ENCODE results near the gene MAPK8. TPM values are rescaled to one million over a fixed set of nuclear protein-coding genes. Genes with fewer than 3 reads are reported as not detected.

Gene MAPK8
- polyA plus RNA-seq, 4 donors, result 12.4 to 41.2 (median 22.3) TPM

GRCh38 chr10:48442090-48442808 lies 135.8 kb downstream of the MAPK8 start:
- Histone ChIP-seq H3K27me3 (ENCODE audit: control insufficient read depth in 3 of 3, insufficient read depth in 3 of 3, low read length in 3 of 3) (no peaks in the 10 kb centered on the region), H3K4me3 (ENCODE audit: low read depth in 1 of 3, low read length in 3 of 3) (no peak overlapping the region), H3K27ac (ENCODE audit: low read depth in 1 of 3, low read length in 2 of 3) (no peak overlapping the region), H3K36me3 (ENCODE audit: control insufficient read depth in 3 of 3, insufficient read depth in 2 of 3, low read depth in 1 of 3, low read length in 3 of 3) (no peaks in the 10 kb centered on the region), H3K9me3 (ENCODE audit: control insufficient read depth in 2 of 2, insufficient read depth in 1 of 2, low read depth in 1 of 2, low read length in 1 of 2) (no peaks in the 10 kb centered on the region), H3K4me1 (ENCODE audit: control insufficient read depth in 3 of 3, insufficient read depth in 2 of 3, low read depth in 1 of 3, low read length in 2 of 3) (peaks cover 0 to 9% (median 0%) of the 10 kb centered on the region in 3 donors)
- DNase-seq (no peak), FAIRE-seq (no peak)
- WGBS, 3 donors, result 76 to 86% (median 85%) methylated on average over 11 of the region's 11 CpGs

- H3K36me3 ChIP-seq (ENCODE audit: control insufficient read depth in 3 of 3, insufficient read depth in 2 of 3, low read depth in 1 of 3, low read length in 3 of 3), result no peaks in the 10 kb centered on the region
- FAIRE-seq (no peak), DNase-seq (no peak)
- peaks cover 0 to 9% (median 0%) of the 10 kb centered on the region in 3 donors for H3K4me1 ChIP-seq (ENCODE audit: control insufficient read depth in 3 of 3, insufficient read depth in 2 of 3, low read depth in 1 of 3, low read length in 2 of 3)
- H3K4me3 ChIP-seq (ENCODE audit: low read depth in 1 of 3, low read length in 3 of 3), result no peak overlapping the region
- H3K27ac ChIP-seq (ENCODE audit: low read depth in 1 of 3, low read length in 2 of 3), result no peak overlapping the region
- H3K27me3 ChIP-seq (ENCODE audit: control insufficient read depth in 3 of 3, insufficient read depth in 3 of 3, low read length in 3 of 3), result no peaks in the 10 kb centered on the region
- H3K9me3 ChIP-seq (ENCODE audit: control insufficient read depth in 2 of 2, insufficient read depth in 1 of 2, low read depth in 1 of 2, low read length in 1 of 2), result no peaks in the 10 kb centered on the region
- 82 to 89% (median 88%) methylated on average over 5 of the region's 5 CpGs for WGBS, 3 donors
Observed at GRCh38 chr10:48442809-48443177, 136.3 kb downstream of the MAPK8 start.

DNA sequence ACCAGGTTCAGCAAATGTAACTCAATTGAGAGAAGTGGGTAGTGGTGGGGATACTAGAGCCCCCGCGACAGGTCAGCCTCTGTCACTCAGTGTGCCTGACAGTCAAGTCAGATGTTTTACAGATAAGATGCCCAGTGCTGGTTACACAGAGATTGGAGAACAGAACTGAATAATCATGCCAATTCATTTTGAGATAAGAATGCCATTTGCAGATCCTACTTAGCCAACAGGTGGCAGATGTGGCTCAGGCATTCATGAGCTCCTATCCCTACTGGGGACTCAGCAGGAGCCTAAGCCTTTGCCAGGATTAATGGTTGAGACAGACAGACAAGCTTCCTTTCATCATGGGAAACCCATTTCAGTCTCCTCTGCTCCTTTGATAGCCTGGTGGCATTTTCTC lies 137.8 kb downstream of the MAPK8 start:
- no peak for FAIRE-seq
- H3K36me3 ChIP-seq (ENCODE audit: control insufficient read depth in 3 of 3, insufficient read depth in 2 of 3, low read depth in 1 of 3, low read length in 3 of 3), result no peaks in the 10 kb centered on the region

DNA sequence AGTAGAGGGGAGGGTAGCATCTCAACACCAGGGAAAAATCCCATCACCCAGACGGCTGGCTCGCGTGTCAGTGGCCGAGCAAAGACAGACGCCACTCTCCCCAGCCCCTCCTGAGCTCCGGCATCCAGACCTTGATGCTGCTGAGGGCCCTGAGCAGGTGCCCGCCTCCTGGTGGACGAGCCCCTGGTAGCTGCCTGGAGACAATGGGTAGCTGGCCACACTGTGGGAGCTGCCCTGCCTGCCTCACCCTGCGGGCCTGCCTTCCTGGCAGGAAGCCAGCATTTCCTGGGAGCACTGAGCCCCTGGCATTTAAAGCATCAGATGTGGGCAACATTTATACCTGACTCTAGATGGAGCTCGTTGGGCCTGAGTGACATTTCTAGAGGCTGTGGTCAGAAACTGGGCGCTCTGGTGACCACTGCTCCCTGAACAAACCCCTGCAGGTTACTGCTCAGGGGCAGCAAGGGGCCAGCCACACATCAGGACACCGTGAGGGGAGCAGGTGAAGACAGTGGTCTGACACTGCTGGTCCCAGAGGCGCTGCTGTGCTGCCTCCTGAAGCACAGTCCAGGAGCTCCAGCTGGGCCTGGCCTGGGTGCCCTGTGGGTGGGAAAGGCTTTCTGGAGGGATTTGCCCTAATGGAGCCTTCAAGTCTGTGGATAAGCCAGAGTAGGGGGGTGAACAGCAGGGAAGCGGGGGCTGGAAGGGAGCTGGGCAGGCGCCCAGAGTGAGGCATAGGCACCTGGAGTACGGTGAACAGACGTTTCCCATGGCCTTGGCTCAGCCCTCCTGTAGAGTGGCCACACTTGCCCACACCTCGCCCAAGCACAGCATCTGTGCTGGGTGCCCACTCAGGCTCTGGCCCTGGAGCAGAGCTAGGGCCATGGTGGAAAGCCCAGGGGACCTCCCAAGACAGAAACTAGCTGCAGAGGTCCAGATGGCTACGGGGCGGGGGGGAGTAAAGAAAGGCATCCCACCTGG lies 138.7 kb downstream of the MAPK8 start:
- Histone ChIP-seq H3K27me3 (ENCODE audit: control insufficient read depth in 3 of 3, insufficient read depth in 3 of 3, low read length in 3 of 3) (no peaks in the 10 kb centered on the region), H3K4me1 (ENCODE audit: control insufficient read depth in 3 of 3, insufficient read depth in 2 of 3, low read depth in 1 of 3, low read length in 2 of 3) (no peaks in the 10 kb centered on the region), H3K27ac (ENCODE audit: low read depth in 1 of 3, low read length in 2 of 3) (no peak overlapping the region), H3K36me3 (ENCODE audit: control insufficient read depth in 3 of 3, insufficient read depth in 2 of 3, low read depth in 1 of 3, low read length in 3 of 3) (no peaks in the 10 kb centered on the region), H3K9me3 (ENCODE audit: control insufficient read depth in 2 of 2, insufficient read depth in 1 of 2, low read depth in 1 of 2, low read length in 1 of 2) (no peaks in the 10 kb centered on the region), H3K4me3 (ENCODE audit: low read depth in 1 of 3, low read length in 3 of 3) (no peak overlapping the region)
- FAIRE-seq (no peak), DNase-seq (no peak)
- 73 to 85% (median 78%) methylated on average over 20 of the region's 20 CpGs for WGBS, 3 donors

More for the DNA sequence above, 137.8 kb downstream of the MAPK8 start:
- H3K9me3 ChIP-seq (ENCODE audit: control insufficient read depth in 2 of 2, insufficient read depth in 1 of 2, low read depth in 1 of 2, low read length in 1 of 2), result no peaks in the 10 kb centered on the region
- no peak overlapping the region for H3K27ac ChIP-seq (ENCODE audit: low read depth in 1 of 3, low read length in 2 of 3)
- peaks cover 0 to 5% (median 0%) of the 10 kb centered on the region in 3 donors for H3K4me1 ChIP-seq (ENCODE audit: control insufficient read depth in 3 of 3, insufficient read depth in 2 of 3, low read depth in 1 of 3, low read length in 2 of 3)
- no peaks in the 10 kb centered on the region for H3K27me3 ChIP-seq (ENCODE audit: control insufficient read depth in 3 of 3, insufficient read depth in 3 of 3, low read length in 3 of 3)
- no peak overlapping the region for H3K4me3 ChIP-seq (ENCODE audit: low read depth in 1 of 3, low read length in 3 of 3)
- peak in 1 of 2 donors; percentile 33 for DNase-seq
- 9 to 59% (median 37%) methylated on average over 2 of the region's 2 CpGs for WGBS, 3 donors

DNA sequence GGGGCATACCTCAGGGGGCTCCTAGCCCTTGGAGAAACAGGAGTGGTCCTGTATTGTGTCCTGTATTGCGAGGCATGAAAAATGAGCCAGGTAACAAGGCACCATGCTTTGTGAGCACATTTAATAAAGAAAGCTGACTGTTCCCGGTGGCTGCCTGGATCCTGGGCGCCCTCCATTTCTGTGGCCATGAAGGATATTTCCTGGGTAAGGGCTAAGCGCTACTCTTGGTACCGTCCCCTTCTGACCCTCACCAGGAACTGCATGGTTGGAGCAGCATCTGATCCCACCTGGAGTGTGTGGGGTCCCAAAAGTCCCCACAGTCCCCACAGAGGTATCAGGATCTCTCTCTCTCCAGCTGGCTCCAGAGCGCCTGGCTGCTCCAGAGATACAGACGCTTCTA lies 139.5 kb downstream of the MAPK8 start:
- no peak for DNase-seq
- H3K4me1 ChIP-seq (ENCODE audit: control insufficient read depth in 3 of 3, insufficient read depth in 2 of 3, low read depth in 1 of 3, low read length in 2 of 3), result no peaks in the 10 kb centered on the region
- H3K9me3 ChIP-seq (ENCODE audit: control insufficient read depth in 2 of 2, insufficient read depth in 1 of 2, low read depth in 1 of 2, low read length in 1 of 2), result no peaks in the 10 kb centered on the region
- WGBS, 3 donors, result 79 to 86% (median 85%) methylated on average over 7 of the region's 7 CpGs
- H3K27ac ChIP-seq (ENCODE audit: low read depth in 1 of 3, low read length in 2 of 3), result no peak overlapping the region
- no peaks in the 10 kb centered on the region for H3K27me3 ChIP-seq (ENCODE audit: control insufficient read depth in 3 of 3, insufficient read depth in 3 of 3, low read length in 3 of 3)
- H3K4me3 ChIP-seq (ENCODE audit: low read depth in 1 of 3, low read length in 3 of 3), result no peak overlapping the region
- H3K36me3 ChIP-seq (ENCODE audit: control insufficient read depth in 3 of 3, insufficient read depth in 2 of 3, low read depth in 1 of 3, low read length in 3 of 3), result no peaks in the 10 kb centered on the region
- no peak for FAIRE-seq

GRCh38 chr10:48446785-48447184 lies 140.3 kb downstream of the MAPK8 start:
- Histone ChIP-seq H3K9me3 (ENCODE audit: control insufficient read depth in 2 of 2, insufficient read depth in 1 of 2, low read depth in 1 of 2, low read length in 1 of 2) (no peaks in the 10 kb centered on the region), H3K27me3 (ENCODE audit: control insufficient read depth in 3 of 3, insufficient read depth in 3 of 3, low read length in 3 of 3) (no peaks in the 10 kb centered on the region), H3K27ac (ENCODE audit: low read depth in 1 of 3, low read length in 2 of 3) (no peak overlapping the region), H3K36me3 (ENCODE audit: control insufficient read depth in 3 of 3, insufficient read depth in 2 of 3, low read depth in 1 of 3, low read length in 3 of 3) (no peaks in the 10 kb centered on the region), H3K4me1 (ENCODE audit: control insufficient read depth in 3 of 3, insufficient read depth in 2 of 3, low read depth in 1 of 3, low read length in 2 of 3) (no peaks in the 10 kb centered on the region), H3K4me3 (ENCODE audit: low read depth in 1 of 3, low read length in 3 of 3) (no peak overlapping the region)
- FAIRE-seq (no peak), DNase-seq (no peak)
- 74 to 81% (median 76%) methylated on average over 6 to 7 of the region's 7 CpGs for WGBS, 3 donors

DNA sequence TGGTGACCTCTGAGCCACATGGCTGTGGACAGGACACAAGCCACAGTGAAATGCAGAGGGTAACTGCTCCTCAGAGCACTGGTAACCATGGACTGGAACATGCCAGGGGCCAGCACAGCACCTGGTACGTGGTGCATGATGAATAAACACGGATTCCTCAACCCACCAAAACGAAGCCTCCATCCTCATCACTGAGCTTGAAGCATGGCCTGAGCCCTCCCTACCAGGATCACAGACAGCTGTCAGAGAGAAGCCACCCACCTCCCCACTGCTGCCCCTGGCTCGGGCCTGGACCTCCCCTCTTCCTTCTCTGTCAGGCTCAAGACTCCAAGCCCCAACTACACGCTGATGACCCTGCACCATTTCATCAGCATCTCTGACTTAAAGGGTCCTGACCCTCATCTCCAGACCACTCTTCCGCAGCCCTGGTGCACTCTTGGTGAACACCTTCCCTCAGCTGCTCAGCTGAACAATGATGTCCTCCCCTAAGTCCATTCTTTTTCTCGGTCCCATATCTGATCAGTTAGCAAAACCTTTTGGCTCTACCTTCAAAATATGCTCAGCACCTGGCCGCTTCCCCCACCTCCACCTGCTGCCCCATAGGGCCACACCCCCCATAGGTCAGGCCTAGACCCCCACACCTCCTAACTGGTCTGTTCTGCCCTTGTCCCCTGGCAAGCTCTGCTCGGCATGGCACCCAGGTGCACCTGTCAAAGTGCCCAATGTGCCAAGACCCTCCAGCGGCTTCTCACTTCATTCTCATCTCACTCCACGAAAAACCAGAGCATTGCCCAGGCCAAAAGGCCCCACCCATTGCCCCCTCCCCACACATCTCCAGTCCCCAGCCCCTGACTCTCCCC lies 141.1 kb downstream of the MAPK8 start:
- FAIRE-seq (no peak), DNase-seq (no peak)
- WGBS, 3 donors, result 76 to 89% (median 76%) methylated on average over 11 of the region's 11 CpGs

GRCh38 chr10:48448796-48449195 lies 142.3 kb downstream of the MAPK8 start:
- DNase-seq (no peak), FAIRE-seq (no peak)
- 91 to 95% (median 92%) methylated on average over 4 of the region's 4 CpGs for WGBS, 3 donors
- Histone ChIP-seq H3K4me3 (ENCODE audit: low read depth in 1 of 3, low read length in 3 of 3) (no peak overlapping the region), H3K4me1 (ENCODE audit: control insufficient read depth in 3 of 3, insufficient read depth in 2 of 3, low read depth in 1 of 3, low read length in 2 of 3) (no peaks in the 10 kb centered on the region), H3K9me3 (ENCODE audit: control insufficient read depth in 2 of 2, insufficient read depth in 1 of 2, low read depth in 1 of 2, low read length in 1 of 2) (no peaks in the 10 kb centered on the region), H3K27me3 (ENCODE audit: control insufficient read depth in 3 of 3, insufficient read depth in 3 of 3, low read length in 3 of 3) (no peaks in the 10 kb centered on the region), H3K36me3 (ENCODE audit: control insufficient read depth in 3 of 3, insufficient read depth in 2 of 3, low read depth in 1 of 3, low read length in 3 of 3) (no peaks in the 10 kb centered on the region), H3K27ac (ENCODE audit: low read depth in 1 of 3, low read length in 2 of 3) (no peak overlapping the region)

More for the DNA sequence above, 141.1 kb downstream of the MAPK8 start:
- no peaks in the 10 kb centered on the region for H3K4me1 ChIP-seq (ENCODE audit: control insufficient read depth in 3 of 3, insufficient read depth in 2 of 3, low read depth in 1 of 3, low read length in 2 of 3)
- H3K4me3 ChIP-seq (ENCODE audit: low read depth in 1 of 3, low read length in 3 of 3), result no peak overlapping the region
- no peaks in the 10 kb centered on the region for H3K36me3 ChIP-seq (ENCODE audit: control insufficient read depth in 3 of 3, insufficient read depth in 2 of 3, low read depth in 1 of 3, low read length in 3 of 3)
- no peaks in the 10 kb centered on the region for H3K9me3 ChIP-seq (ENCODE audit: control insufficient read depth in 2 of 2, insufficient read depth in 1 of 2, low read depth in 1 of 2, low read length in 1 of 2)
- H3K27me3 ChIP-seq (ENCODE audit: control insufficient read depth in 3 of 3, insufficient read depth in 3 of 3, low read length in 3 of 3), result no peaks in the 10 kb centered on the region
- no peak overlapping the region for H3K27ac ChIP-seq (ENCODE audit: low read depth in 1 of 3, low read length in 2 of 3)
